Stimulated activated CD4-positive, alpha-beta T cell treated with anti-CD3 and anti-CD28 coated beads, Interleukin-2, amount 100 ng/mL, for 4 hours (primary cell): ENCODE measurements around the gene ARL6.

Source experiments
- DNase-seq: peaks from one replicate; pipeline ENCODE4 v3.0.0-alpha.2; 2020; ENCODE audit warnings: low read depth

Gene ARL6, protein sequence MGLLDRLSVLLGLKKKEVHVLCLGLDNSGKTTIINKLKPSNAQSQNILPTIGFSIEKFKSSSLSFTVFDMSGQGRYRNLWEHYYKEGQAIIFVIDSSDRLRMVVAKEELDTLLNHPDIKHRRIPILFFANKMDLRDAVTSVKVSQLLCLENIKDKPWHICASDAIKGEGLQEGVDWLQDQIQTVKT

DNA sequence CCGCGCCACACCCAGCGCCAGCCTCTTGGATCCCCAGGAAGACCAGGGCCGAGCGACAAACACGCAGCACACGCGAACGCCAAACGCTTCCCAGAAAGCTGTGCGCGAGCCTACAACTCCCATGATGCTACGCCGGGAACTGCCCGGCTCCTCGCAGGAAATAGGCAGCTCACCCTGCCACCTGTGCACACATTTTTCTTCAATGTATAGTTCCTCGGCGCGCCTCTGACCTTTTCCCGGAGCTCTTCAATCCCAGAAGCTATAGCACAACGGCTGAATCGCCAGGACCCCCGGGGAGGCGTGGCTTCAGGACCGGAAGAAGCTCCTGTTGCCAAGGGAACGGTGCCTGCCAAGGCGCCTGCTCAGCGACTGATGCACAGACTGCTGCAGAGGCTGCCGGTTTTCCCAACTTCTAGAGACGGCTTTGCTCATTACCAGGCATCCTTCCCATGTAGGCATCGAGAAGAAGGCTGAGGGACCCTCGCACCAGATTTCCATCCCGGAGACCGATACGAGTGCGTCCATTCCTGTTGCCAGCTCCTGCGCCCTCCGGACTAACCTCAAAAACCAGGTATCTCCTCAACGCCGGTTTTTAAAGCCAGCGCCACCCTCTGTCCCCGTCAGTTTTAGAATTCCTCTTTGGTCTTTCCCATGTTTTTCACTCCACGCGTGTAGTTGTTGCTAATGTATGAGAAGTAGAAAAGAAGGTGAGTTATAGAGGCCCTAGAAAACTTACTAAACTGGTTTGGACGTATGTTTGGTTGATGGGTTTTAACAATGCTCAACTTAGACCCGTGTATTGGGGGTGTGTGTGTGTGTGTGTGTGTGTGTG, at the start of gene ARL6:
Gene ARL6 (plus strand): TSS at position 352 of the 832 bp plus-strand sequence. CDS start 3,350 bp downstream, outside the sequence.
- peak; percentile 59 for DNase-seq

DNA sequence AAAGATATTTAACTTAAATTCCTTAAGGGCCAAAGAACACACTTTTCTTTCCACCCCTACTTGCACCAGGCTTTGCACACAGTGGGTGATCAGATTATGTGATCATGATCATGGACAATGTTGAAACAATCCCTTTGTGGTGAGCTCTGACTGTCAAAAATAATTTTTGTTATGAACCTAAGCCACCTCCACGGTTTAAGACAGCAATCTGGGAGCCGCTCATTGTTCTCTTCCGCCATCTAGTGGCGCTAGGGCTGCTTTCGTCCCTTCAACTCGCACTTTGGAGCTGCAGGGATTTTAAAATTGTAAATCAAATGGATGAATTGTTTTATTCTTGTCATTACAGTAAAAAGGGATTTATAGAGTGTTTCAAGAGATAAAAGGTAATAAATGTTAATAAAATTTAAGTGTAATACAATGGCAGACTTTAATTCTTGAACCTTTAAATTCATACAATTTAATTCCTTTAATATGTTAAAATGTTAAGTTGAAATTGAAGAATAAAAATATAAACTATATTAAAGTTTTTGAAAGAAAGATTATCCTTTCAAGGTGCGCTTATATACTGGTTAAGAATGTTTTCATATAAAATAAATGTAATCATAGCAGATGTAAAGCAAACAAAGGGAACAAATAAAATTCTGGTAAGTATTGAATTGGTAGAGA, 45.3 kb upstream of the ARL6 start:
- DNase-seq = peak; percentile 36

DNA sequence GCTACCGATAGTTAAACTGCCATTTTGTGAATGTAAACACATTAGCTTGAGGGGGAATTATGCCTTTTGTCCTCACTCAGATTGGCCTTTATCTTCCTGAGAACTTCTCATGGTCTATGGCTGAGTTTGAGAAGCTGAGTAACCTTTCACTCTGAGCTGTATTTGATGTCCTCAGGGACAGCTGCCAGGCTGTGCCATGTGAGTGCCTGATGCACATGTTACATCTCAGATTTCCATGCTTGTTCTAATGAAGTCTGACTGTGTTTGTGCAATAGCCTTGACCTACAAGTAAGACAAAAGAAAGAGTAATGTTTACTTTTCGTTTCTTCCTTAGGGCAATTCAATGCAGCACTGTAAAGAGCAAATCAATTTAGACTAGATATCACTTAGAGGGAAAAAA, 44.1 kb upstream of the ARL6 start:
- no peak for DNase-seq

DNA sequence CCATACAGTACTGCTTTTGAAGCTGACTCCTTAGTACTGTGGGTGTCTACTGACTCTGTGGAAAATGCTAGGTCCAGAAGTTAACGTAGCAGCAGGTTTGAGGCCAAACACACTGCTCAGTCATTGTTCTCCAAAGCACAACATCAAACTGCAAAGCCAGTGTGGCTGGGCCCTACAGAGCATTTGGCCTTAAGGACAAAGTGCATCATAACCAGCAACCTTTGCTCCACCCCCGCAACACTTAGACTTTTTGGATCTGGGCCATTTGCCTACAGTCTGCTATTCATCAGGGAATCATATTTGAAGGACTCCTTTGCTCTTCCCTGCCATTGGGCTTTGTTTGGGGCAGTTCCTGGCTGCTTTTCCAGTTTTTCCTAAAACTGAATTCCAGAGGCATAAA, 43.1 kb upstream of the ARL6 start:
- DNase-seq = no peak

DNA sequence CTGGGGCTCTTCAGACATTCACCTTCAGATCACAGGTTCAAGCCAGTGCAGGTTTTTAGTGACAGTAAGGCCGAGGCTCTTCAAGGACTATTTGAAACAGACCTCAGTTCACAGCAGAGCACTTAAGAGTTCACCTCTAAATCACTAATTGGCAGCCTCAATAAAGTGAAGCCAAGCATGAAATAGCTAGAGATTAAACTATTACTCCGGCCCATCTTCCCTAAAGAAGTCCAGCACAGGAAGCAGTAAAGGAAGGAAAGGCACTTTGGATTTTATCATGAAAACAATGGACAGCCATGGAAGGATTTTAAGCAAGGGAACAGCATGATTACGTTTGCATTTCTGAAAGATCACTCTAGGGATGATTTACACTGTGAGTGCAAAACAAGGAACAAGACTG, 27.6 kb upstream of the ARL6 start:
- no peak for DNase-seq

DNA sequence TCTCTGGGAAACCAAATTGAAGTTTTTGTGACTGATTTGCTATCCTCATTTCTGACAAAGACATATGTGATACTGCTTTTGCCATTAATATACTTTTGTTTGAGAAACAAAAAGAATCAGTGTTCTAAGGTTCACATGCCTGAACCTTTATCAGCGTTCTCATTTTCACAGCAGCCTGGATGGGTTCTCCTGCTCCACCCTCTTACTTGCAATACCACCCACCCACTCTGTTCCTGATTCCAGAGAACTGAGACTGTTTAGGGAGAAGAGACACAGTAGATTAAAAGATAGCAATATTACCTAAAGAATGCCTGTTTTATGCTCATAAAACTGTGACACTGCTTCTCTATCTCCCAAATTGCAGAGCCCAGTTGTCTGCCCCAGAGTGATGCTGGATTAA, 25.8 kb upstream of the ARL6 start:
- DNase-seq = no peak

DNA sequence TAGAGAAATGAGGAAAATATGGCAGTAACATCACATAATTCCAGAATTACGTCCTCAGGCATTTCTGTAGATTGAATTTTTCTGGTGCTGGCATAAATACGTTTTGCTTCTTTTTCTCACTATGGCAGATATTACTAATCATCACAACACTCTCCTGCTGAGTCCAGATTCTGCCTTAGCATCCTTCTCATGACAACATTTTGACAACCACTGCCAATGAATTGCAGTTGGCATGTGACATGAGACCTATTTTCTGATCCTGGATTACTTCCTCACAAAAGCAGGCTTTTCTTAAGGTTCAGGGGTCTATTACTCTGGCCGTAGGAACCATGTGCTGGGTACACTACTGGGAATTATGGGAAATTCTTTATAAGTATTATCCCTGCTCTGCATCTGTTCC, 22.5 kb upstream of the ARL6 start:
- DNase-seq = no peak

DNA sequence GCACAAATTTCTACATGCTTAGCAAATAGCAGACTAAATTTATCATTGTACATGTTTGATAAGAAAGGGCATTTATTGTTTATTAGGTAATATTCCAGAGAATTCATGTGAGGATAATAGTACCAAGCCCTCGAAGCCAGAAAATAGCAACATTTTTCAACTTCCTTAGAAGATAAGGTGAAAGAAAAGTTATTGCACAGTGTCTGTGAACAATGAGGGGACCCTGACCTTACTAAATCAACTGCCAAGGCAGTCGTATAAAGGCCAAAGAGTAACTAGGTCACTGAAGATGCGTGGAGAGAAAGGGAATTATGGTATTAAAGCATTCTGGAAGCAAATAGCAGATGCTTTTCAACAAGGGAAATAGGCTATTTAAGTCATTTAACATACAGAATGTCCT, 20.3 kb upstream of the ARL6 start:
- no peak for DNase-seq

DNA sequence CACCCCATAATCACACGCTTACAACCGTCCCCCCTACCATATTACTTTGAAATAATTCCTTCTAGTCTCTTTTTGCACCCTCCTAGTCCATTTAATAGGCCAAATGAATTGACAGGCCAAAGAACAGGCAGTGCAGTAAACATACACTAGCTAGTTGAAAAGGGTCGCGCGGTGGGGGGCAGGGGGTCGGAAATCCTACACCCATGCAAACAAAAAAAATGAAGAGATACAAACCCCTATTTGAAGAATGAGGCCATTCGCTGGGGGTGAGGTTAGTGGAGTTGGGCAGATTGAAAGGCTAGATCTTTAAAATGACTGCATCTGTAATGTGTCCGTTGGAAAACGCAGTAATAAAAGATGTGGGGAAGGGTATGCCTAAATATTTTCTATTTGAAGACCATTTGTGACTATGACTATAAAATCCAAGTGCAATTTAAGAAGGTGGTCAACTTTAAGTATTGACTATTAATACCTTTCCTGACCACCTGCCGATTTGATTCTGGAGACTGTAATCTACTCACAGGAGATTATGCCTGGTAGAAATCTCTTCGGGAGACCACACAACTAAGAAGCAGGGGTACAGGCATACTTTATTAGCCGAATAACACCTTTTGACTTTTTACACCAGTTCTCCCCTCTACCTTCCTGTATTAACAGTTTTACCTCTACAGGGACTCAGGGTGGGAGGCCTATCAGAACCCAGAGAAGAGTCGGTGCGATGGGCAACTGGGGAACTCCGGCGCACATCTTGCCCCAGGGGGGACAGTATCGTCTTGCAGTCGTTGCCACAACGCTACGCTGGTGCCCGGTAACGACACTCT, 762 bp upstream of the ARL6 start:
- no peak for DNase-seq

DNA sequence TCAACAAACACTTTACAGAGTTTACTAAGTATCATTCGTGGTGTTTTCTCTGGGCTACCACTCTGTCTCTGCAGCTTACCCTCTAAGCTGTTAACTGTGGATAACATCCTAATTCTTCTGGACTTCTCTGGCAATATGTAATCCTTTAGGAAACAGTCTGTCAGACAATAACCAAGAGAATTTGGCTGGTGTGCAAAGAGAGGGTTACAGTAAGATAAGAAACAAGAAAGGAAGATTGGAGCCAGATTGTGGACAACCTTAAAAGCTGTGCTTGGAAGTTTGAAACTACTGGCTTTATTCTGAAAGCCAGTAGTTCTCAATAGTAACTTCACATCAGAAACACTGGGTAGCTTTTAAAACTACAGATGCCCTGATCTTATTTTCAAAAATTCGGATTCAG, 778 bp downstream of the ARL6 start:
- no peak for DNase-seq

DNA sequence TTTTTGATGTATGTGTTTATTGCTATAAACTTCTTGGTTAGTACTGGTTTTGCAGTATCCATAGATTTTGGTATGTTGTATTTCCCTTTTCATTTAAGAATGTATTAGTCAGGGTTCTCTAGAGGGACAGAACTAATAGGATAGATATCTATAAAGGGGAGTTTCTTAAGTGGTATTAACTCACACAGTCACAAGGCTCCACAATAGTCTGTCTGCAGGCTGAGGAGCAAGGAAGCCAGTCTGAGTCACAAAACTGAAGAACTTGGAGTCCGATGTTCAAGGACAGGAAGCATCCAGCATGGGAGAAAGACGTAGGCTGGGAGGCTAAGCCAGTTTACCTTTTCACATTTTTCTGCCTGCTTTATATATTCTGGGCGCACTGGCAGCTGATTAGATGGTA, 8.4 kb downstream of the ARL6 start:
- no peak for DNase-seq

DNA sequence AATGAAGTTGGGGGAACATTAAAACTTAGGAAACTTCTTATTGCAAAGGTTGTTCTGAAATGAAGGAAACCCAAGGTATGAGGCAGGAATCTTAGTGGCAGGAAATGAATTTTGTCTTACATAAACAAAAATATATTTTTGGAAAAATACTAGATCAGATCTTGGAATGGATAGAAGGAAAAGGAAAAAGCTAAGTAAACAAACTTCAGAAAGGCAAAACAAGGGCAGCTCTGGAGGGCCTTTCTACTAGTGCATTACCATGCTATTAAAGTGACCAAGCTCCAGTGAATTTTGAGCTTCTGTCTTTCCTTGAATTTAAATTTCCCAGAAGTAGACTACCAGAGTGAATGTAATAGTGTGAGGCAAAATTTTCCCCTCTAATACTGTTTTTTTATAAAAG, 13.6 kb downstream of the ARL6 start:
- DNase-seq = no peak

DNA sequence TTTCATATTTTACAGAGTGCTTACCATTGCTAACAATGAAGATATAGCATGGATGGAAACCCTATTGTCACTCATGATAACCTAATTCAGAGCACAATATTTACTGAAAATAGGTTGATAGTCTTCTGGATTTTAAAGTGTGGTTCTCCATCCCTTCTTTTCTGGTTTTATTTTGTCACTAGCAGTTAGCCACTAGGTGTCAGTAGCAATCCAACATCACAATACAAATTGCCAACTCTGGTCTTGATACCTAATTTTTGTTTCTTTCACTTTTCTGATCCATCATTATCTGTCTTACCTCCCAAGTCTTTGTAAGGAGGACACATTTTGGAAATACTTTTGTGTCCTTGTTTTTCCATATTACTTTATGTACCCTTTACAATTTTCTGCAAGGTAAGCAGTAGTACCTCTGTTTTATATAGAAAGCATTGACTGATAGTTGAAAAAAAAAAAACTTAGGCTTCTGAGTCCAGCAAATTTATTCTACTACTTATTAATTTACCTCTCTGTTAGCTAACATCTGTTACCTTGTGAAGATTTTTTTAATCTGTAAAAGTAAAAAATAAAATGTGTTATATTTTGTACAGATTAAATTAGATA, 29.0 kb downstream of the ARL6 start:
- peak; percentile 2 for DNase-seq

DNA sequence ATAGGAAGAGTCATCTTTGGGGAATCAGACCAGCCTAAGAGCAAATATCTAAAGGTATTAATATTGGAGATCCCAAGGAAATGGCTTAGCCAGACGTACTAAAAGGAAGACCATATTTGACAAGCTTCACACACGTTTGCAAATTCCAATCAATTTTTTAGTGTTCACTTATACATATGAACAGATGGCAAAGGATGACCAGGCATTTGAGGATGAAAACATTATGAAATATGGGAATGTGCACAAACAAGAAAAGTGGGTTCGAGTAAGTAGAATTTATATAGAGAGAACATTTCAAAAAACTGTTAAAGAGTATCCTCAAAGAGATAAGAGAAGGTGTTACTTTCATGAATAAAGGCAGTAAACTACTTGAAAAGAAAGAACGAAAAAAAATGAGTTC, 31.4 kb downstream of the ARL6 start:
- no peak for DNase-seq

DNA sequence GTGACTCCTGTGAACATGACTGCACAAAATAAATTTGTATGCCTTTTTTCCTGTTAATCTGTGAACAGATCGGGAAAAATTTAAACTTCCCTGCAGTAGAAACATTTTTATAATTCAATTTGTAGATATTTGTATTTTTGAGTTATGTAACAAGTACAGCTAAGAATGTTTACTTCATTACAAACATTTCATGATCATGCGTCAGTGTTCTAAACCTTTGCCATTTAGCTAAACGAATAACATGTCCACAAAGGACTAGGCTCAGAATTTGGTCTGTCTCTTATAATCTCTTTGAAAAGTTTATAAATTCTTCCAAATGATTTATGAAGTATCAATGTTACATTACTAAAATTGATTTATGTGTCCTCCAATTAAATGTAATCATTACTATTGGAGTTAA, 39.9 kb downstream of the ARL6 start:
- no peak for DNase-seq

DNA sequence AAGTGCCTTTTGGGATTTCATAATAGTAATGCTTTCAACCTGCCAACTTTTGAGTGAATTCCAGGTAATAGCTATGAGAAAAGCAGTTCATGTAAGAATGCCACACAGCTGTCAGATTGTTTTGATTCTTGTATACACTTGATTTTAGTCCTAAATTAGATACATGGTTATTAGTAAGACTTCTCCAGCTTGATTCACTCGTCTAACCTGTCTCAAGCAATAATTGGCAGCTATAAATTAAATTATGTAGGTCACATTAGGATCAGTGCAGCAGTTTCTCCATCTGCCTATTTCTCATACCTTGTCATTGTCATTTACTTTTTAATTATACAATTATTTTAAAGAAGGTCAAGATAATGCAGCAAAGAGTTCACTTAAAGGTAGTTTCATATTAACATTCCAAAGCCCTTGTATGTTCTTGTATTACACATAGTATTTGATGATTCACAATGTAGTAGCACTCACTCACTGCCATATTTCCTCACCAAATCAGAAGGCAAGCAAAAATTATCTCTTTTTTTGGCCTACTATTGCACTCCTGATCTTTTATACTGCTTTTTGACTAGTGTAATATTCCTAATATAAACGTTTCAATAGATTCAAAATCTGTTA, 46.3 kb downstream of the ARL6 start:
- DNase-seq = no peak

DNA sequence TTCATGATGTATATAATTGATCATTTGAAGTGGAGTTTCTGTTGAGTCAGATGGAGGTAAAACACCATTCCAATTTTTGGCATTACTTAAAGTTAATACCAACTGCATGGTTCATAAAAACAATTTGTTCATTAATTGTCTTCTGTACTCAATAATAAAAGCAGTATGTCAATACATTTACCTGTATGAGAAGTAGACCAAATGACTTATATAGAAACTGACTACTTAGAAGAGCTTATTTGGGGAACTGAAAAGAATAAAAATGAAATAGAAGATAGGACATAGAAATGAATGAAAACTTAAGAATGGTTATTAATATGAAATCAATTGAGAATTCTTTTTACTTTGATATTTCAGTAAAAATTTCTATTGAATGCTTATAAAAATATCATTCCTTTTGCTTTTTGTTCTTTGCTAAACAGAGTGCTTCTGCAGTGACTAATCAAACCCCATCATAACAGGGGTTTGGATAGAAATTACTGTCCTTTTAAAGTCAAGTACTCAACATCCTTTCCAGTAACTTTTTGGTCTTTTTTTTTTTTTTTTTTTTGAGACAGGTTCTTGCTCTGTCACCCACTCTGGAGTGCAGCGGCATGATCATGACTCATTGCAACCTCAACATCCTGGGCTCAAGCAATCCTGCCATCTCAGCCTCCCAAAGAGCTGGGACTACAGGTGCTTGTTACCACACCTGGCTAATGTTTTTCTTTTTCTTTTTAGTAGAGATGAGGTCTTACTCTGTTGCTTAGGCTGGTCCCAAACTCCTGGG, 50.8 kb downstream of the ARL6 start:
- DNase-seq = peak; percentile 40

DNA sequence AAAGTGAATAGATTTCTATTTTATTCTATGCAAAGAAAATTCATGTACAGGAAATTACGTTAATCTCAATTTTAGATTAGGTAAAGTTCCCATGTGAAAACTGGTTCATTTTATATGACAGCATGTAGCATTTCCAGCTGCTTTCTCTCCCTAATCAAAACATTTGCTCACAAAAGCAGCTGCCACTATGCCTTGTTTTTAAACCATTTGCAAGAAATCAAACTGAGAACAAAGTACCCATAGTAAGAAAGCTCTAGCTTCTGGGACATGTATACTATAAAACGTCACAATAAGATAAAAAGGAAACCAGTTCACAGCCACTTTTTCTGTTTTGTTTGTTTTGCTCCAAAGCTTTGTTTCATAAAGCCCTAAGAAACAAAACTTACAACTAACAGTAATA, 52.3 kb downstream of the ARL6 start:
- DNase-seq = no peak

DNA sequence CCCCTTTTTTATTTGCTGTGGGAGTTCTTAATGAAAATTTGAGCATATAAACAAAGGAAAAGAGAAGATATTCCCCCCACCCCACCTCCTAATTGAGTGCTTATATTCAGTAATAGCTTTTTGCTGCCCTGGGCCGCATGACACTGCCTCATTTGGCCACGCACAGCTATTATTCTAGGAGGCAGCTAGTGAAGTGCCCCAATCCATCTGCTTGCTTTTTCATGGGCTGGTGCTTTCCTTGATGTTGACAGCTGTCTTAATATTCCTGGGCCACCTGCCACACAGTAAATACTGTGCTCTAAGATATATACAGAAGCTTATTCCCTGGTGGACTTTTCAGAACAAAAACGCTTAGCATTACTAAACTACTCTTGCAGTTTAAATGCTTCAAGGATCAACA, 53.4 kb downstream of the ARL6 start:
- DNase-seq = no peak

DNA sequence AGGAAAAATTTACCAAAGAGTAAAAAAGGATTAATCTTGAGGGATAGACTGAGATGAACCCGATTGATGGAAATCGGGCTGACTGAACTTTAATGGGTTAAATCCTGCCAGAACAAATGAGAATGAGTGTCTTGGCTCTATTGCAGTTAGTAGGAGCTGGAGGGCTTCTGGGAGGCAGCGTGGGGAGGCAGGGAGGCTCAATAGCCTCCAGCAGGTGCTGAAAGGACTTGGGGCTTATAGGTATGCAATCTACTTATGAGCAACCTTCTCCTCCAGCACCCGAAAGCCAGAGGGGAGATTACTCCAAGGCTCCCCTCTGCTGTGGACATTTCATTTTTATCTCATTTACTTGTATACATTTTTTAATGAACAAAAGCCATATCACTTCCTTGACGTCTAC, 56.2 kb downstream of the ARL6 start:
- no peak for DNase-seq

DNA sequence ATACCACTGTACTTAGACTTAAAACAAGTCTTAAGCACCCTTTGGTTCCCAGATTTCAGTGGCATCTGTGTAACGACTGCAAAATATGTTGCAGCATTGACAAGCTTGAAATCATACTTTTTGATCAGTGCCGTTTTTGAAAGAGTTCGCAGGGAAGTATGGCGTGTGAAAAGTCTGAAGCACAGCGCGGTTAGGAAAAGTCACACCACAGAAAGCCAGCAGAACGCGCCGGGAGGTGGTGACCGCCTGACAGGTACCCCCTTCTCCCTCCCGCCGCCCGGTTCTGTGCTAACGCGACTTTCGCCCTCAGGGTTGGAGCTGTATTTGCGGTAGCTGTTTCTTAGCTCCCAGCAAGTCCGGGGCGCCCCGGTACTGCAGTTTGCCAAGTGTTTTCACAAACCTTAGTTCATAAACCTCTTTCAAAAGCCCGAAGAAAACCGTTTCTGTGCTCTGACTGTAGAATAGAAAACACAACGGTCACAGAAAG, 56.8 kb downstream of the ARL6 start:
- no peak for DNase-seq
